Transverse colon (tissue), 4 donors: Measurements from ENCODE around the gene CRADD. TPM values are rescaled to one million over a fixed set of nuclear protein-coding genes. Genes with fewer than 3 reads are reported as not detected.

Source experiments
- DNase-seq: peaks from one replicate; pipeline ENCODE4 v3.0.0-alpha.2; 2019
- H3K27ac ChIP-seq, 4 donors: fragments of 200-600 bp; sonication (generic); 2 replicates each; pipeline ENCODE4 v1.5.1; 2016 to 2018; ENCODE audit warnings: inconsistent platforms in 4 of 4
- H3K27me3 ChIP-seq: fragments of 200-600 bp; sonication (generic); 2 replicates; pipeline ENCODE4 v1.5.1; 2017; ENCODE audit warnings: inconsistent platforms
- H3K36me3 ChIP-seq, 4 donors: fragments of 200-600 bp; sonication (generic); 2 replicates each; pipeline ENCODE4 v1.5.1; 2017 to 2019; ENCODE audit warnings: inconsistent platforms in 4 of 4
- H3K4me1 ChIP-seq, 4 donors: fragments of 200-600 bp; sonication (generic); 2 replicates each; pipeline ENCODE4 v1.5.1; 2017 to 2020; ENCODE audit warnings: inconsistent platforms in 4 of 4
- H3K4me3 ChIP-seq, 4 donors: fragments of 200-600 bp; sonication (generic); 1 replicate in 1 of 4; 2 replicates in 3 of 4; pipeline versions ENCODE4 v1.5.1 to v1.6.1; 2017 to 2019; ENCODE audit warnings: inconsistent platforms in 4 of 4
- H3K9me3 ChIP-seq, 2 donors: fragments of 200-600 bp; sonication (generic); 2 replicates each; pipeline ENCODE4 v1.5.1; 2017 to 2019; ENCODE audit warnings: inconsistent platforms in 2 of 2
- EP300 ChIP-seq: sonication (generic); formaldehyde crosslinking; IDR thresholded peaks from one replicate; pipeline ENCODE4 v1.6.1; 2017; ENCODE audit warnings: antibody characterized with exemption, low read depth
- POLR2A ChIP-seq: fragments of 450-650 bp; IDR thresholded peaks from one replicate; pipeline ENCODE4 v1.6.1; 2016; ENCODE audit warnings: antibody characterized with exemption, mild to moderate bottlenecking, moderate library complexity
- POLR2AphosphoS5 ChIP-seq, 3 donors: sonication (generic); formaldehyde crosslinking; IDR thresholded peaks; one replicate each; pipeline ENCODE4 v1.6.1; 2016; ENCODE audit warnings: antibody characterized with exemption in 3 of 3
- WGBS, 2 donors: methylation state at CpG; one replicate each; pipeline ENCODE4 v1.1.5; 2018; ENCODE audit warnings: low coverage in 1 of 2; 5-methylcytosine and 5-hydroxymethylcytosine counted together
- in situ Hi-C, 4 donors: fragments of 200-750 bp; cut with MboI; loops; one replicate each; pipeline versions ENCODE4 v1.15.0 to v1.15.1; 2017; ENCODE audit warnings: low sequenced_read_pairs in 3 of 4, low pct_ligation_motif_present in 1 of 4, low pct_unique_long_range_greater_than_20kb in 1 of 4
- intact Hi-C: fragments of 100-400 bp; cut with DNase I; formaldehyde crosslinking; loops from one replicate; pipeline ENCODE4 v1.15.1; 2023; ENCODE audit warnings: low total_unique reads
- total RNA-seq, 4 donors: library from RNA; depleted of rRNA; stranded (reverse); fragments of >200 nt; gene quantifications; one replicate each; pipeline ENCODE4 v1.1.0, GENCODE V29; 2016
- TF ChIP-seq, protein P1 (sequence below), 5 experiments: fragments of 200-600 bp in 3 of 5; fragments of 450-650 bp in 2 of 5; sonication (generic) in 3 of 5; IDR thresholded peaks; 1 replicate in 2 of 5; 2 replicates in 3 of 5; pipeline ENCODE4 v1.5.1; 2016 to 2017; ENCODE audit warnings: antibody characterized with exemption in 5 of 5, inconsistent platforms in 3 of 5, mild to moderate bottlenecking in 2 of 5, moderate library complexity in 1 of 5

The CRADD gene
- total RNA-seq, 4 donors from 2014 or later = 45.6 to 59.3 (median 56.3) TPM

DNA sequence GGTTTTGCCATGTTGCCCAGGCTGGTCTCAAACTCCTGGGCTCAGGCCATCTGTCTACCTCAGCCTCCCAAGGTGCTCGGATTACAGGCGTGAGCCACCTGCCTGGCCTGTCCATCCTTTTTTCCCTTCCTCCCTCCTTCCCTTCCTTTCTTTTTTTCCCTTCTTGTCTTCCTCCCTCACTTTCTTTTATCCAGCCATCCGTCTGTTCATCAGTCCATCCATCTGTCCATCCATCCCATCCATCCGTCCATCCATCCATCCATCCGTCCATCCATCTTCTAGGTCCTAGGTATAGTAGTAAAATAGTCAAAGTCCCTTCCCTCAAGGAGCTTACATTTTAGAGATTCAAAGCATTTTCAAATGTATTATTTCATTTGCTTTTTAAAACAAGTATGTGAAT is 56.8 kb downstream of the CRADD start:
- Histone ChIP-seq H3K36me3 (no peaks in the 10 kb centered on the region), H3K27ac (no peak overlapping the region)
- in situ Hi-C loops = loop anchor here in 1 of 4 donors (25.0 kb wide), 1 partner anchor 172 kb away; the partner anchor contains the start of gene SOCS2

DNA sequence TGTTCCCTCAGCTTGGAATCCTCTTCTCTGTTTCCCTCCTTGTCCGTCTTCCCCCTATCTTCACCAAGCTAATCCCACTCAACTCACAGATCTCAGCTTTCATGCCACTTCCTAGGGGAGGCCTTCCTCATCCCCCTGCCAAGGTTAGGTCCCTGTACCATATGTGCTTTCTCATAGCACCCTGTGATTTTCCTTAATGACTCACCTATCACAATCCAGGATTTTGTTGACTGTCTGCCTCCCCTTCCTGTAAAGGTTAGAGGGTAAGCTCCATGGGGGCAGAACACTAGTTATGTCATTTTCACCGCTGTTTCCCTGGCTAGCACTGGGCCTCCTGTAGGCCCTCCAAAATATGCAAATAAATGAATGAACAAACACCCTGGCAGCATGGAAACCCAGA is 57.6 kb downstream of the CRADD start:
- 100% methylated on average over 1 to 2 of the region's 2 CpGs for WGBS, 2 donors
- no peak for DNase-seq
- intact Hi-C loops = no loop called here
- H3K4me3 ChIP-seq = no peak overlapping the region
- TF ChIP-seq POLR2A (no peak), EP300 (no peak), POLR2AphosphoS5 (IDR thresholded peaks at IDR 0.05) (no peak)
- TF ChIP-seq, protein P1, sequence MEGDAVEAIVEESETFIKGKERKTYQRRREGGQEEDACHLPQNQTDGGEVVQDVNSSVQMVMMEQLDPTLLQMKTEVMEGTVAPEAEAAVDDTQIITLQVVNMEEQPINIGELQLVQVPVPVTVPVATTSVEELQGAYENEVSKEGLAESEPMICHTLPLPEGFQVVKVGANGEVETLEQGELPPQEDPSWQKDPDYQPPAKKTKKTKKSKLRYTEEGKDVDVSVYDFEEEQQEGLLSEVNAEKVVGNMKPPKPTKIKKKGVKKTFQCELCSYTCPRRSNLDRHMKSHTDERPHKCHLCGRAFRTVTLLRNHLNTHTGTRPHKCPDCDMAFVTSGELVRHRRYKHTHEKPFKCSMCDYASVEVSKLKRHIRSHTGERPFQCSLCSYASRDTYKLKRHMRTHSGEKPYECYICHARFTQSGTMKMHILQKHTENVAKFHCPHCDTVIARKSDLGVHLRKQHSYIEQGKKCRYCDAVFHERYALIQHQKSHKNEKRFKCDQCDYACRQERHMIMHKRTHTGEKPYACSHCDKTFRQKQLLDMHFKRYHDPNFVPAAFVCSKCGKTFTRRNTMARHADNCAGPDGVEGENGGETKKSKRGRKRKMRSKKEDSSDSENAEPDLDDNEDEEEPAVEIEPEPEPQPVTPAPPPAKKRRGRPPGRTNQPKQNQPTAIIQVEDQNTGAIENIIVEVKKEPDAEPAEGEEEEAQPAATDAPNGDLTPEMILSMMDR (IDR thresholded peaks at IDR 0.05) = no peak
- H3K27ac ChIP-seq = no peak overlapping the region
- no peaks in the 10 kb centered on the region for H3K27me3 ChIP-seq
- H3K9me3 ChIP-seq = no peaks in the 10 kb centered on the region
- in situ Hi-C loops = loop anchor here in 1 of 4 donors (25.0 kb wide), 1 partner anchor 172 kb away; the partner anchor contains the start of gene SOCS2
- H3K36me3 ChIP-seq = no peaks in the 10 kb centered on the region
- peaks cover 5 to 43% (median 23%) of the 10 kb centered on the region in 4 donors for H3K4me1 ChIP-seq

More for the DNA sequence above, 56.8 kb downstream of the CRADD start:
- Histone ChIP-seq H3K27me3 (no peaks in the 10 kb centered on the region), H3K4me3 (no peak overlapping the region), H3K4me1 (peaks cover 5 to 34% (median 19%) of the 10 kb centered on the region in 4 donors), H3K9me3 (no peaks in the 10 kb centered on the region)
- DNase-seq = no peak
- 98 to 100% methylated on average over 5 of the region's 5 CpGs for WGBS, 2 donors
- TF ChIP-seq EP300 (no peak), POLR2A (no peak), POLR2AphosphoS5 (IDR thresholded peaks at IDR 0.05) (no peak)
- TF ChIP-seq, protein P1 (IDR thresholded peaks at IDR 0.05) = no peak
- intact Hi-C loops = no loop called here

- no peaks in the 10 kb centered on the region for H3K36me3 ChIP-seq
- no peaks in the 10 kb centered on the region for H3K9me3 ChIP-seq
- H3K27ac ChIP-seq = peak overlapping the region; percentile 76 to 90 (median 90)
- no peak for TF ChIP-seq POLR2A
- no peak for TF ChIP-seq POLR2AphosphoS5 (IDR thresholded peaks at IDR 0.05)
- TF ChIP-seq EP300 = no peak
- TF ChIP-seq, protein P1 (IDR thresholded peaks at IDR 0.05) = no peak
- H3K27me3 ChIP-seq = no peaks in the 10 kb centered on the region
- DNase-seq = no peak
- no peak overlapping the region for H3K4me3 ChIP-seq
- intact Hi-C loops (no loop called here), in situ Hi-C loops (loop anchor here in 1 of 4 donors (25.0 kb wide), 1 partner anchor 174 kb away; the partner anchor contains the start of gene SOCS2)
- peaks cover 5 to 58% (median 29%) of the 10 kb centered on the region in 4 donors for H3K4me1 ChIP-seq
Measured at GRCh38 chr12:93736640-93737178, 59.5 kb downstream of the CRADD start.

- Histone ChIP-seq H3K4me3 (no peak overlapping the region), H3K4me1 (peaks cover 5 to 61% (median 31%) of the 10 kb centered on the region in 4 donors), H3K9me3 (no peaks in the 10 kb centered on the region), H3K27me3 (no peaks in the 10 kb centered on the region), H3K36me3 (no peaks in the 10 kb centered on the region), H3K27ac (peak overlapping the region; percentile 76 to 90 (median 90))
- intact Hi-C loops (no loop called here), in situ Hi-C loops (loop anchor here in 1 of 4 donors (25.0 kb wide), 1 partner anchor 175 kb away; the partner anchor contains the start of gene SOCS2)
- peak; percentile 8 to 35 (median 26) for TF ChIP-seq POLR2AphosphoS5 (IDR thresholded peaks at IDR 0.05)
- TF ChIP-seq EP300 = peak; percentile 50
- no peak for TF ChIP-seq POLR2A
- 20 to 36% methylated on average over 4 to 5 of the region's 5 CpGs for WGBS, 2 donors
- DNase-seq = no peak
Measured at GRCh38 chr12:93737457-93738198, 60.5 kb downstream of the CRADD start.
